Stimulated activated memory B cell treated with anti-CD40 and anti-IgM and Interleukin-4, amounts not matched to agents 10 μg/mL and 1 μg/mL and 100 μg/mL, for 72 hours (primary cell): ENCODE results near the gene KIF20B.

Source experiments
- ATAC-seq: fragments of 150-1000 bp; cut with Tn5 transposase; 2 replicates; pipeline ENCODE4 v1.10.0; 2021
- H3K27ac Mint-ChIP-seq: one replicate; pipeline ENCODE4 v1.8.0; 2022; ENCODE audit warnings: mild to moderate bottlenecking, mixed read lengths
- H3K27me3 Mint-ChIP-seq: one replicate; pipeline ENCODE4 v1.8.0; 2022; ENCODE audit warnings: mixed read lengths
- H3K36me3 Mint-ChIP-seq: one replicate; pipeline ENCODE4 v1.8.0; 2022; ENCODE audit warnings: mixed read lengths
- H3K4me1 Mint-ChIP-seq: one replicate; pipeline ENCODE4 v1.8.0; 2022; ENCODE audit warnings: mixed read lengths
- H3K4me3 Mint-ChIP-seq: one replicate; pipeline ENCODE4 v1.8.0; 2022; ENCODE audit warnings: mild to moderate bottlenecking, moderate library complexity, mixed read lengths
- H3K9me3 Mint-ChIP-seq: one replicate; pipeline ENCODE4 v1.8.0; 2022; ENCODE audit warnings: mixed read lengths

Gene KIF20B

GRCh38 chr10:89701242-89702120 lies at the start of gene KIF20B:
Gene KIF20B, plus strand, starts transcription at chr10:89701590. Its CDS starts 3,705 bp downstream, at chr10:89705295.
- Mint-ChIP-seq H3K4me1 (peaks cover 32% of the 10 kb centered on the region), H3K27ac (peak within 1 kb of the TSS; percentile 89), H3K36me3 (peaks cover 7% of the 10 kb centered on the region), H3K27me3 (no peaks in the 10 kb centered on the region), H3K4me3 (peak within 1 kb of the TSS; percentile 93), H3K9me3 (no peaks in the 10 kb centered on the region)
- peak; percentile 100 for ATAC-seq

- Mint-ChIP-seq H3K27ac (peak overlapping the region; percentile 67), H3K4me1 (peaks cover 20% of the 10 kb centered on the region), H3K9me3 (peaks cover 8% of the 10 kb centered on the region), H3K27me3 (no peaks in the 10 kb centered on the region), H3K4me3 (no peak overlapping the region), H3K36me3 (peaks cover 12% of the 10 kb centered on the region)
- ATAC-seq, result peak; percentile 83
Observed at GRCh38 chr10:89651916-89652573, 49.3 kb upstream of the KIF20B start.

- Mint-ChIP-seq H3K27me3 (no peaks in the 10 kb centered on the region), H3K4me3 (no peak overlapping the region), H3K4me1 (peaks cover 20% of the 10 kb centered on the region), H3K9me3 (peaks cover 8% of the 10 kb centered on the region), H3K36me3 (peaks cover 12% of the 10 kb centered on the region), H3K27ac (peak overlapping the region; percentile 67)
- no peak for ATAC-seq
Observed at GRCh38 chr10:89652806-89653370, 48.5 kb upstream of the KIF20B start.

- Mint-ChIP-seq H3K27me3 (no peaks in the 10 kb centered on the region), H3K27ac (no peak overlapping the region), H3K9me3 (peaks cover 8% of the 10 kb centered on the region), H3K36me3 (peaks cover 12% of the 10 kb centered on the region), H3K4me1 (peaks cover 20% of the 10 kb centered on the region), H3K4me3 (no peak overlapping the region)
- no peak for ATAC-seq
Observed at GRCh38 chr10:89653410-89653869, 48.0 kb upstream of the KIF20B start.

GRCh38 chr10:89655722-89656121 lies 45.7 kb upstream of the KIF20B start:
- peaks cover 12% of the 10 kb centered on the region for H3K36me3 Mint-ChIP-seq
- ATAC-seq, result no peak
- no peaks in the 10 kb centered on the region for H3K27me3 Mint-ChIP-seq
- peaks cover 20% of the 10 kb centered on the region for H3K4me1 Mint-ChIP-seq
- peaks cover 8% of the 10 kb centered on the region for H3K9me3 Mint-ChIP-seq
- no peak overlapping the region for H3K27ac Mint-ChIP-seq
- no peak overlapping the region for H3K4me3 Mint-ChIP-seq

- Mint-ChIP-seq H3K4me1 (peaks cover 15% of the 10 kb centered on the region), H3K27me3 (no peaks in the 10 kb centered on the region), H3K36me3 (peaks cover 12% of the 10 kb centered on the region), H3K27ac (no peak overlapping the region), H3K4me3 (no peak overlapping the region), H3K9me3 (peaks cover 8% of the 10 kb centered on the region)
- ATAC-seq, result no peak
Observed at GRCh38 chr10:89657302-89657701, 44.1 kb upstream of the KIF20B start.

GRCh38 chr10:89659143-89660131 lies 42.0 kb upstream of the KIF20B start:
- ATAC-seq, result no peak
- no peaks in the 10 kb centered on the region for H3K27me3 Mint-ChIP-seq
- H3K27ac Mint-ChIP-seq, result no peak overlapping the region
- H3K4me3 Mint-ChIP-seq, result no peak overlapping the region
- peaks cover 6% of the 10 kb centered on the region for H3K9me3 Mint-ChIP-seq
- H3K36me3 Mint-ChIP-seq, result peaks cover 11% of the 10 kb centered on the region
- no peaks in the 10 kb centered on the region for H3K4me1 Mint-ChIP-seq

- Mint-ChIP-seq H3K36me3 (no peaks in the 10 kb centered on the region), H3K4me1 (no peaks in the 10 kb centered on the region), H3K4me3 (no peak overlapping the region), H3K27ac (no peak overlapping the region), H3K9me3 (no peaks in the 10 kb centered on the region), H3K27me3 (no peaks in the 10 kb centered on the region)
- no peak for ATAC-seq
Observed at GRCh38 chr10:89662596-89662995, 38.8 kb upstream of the KIF20B start.

- H3K9me3 Mint-ChIP-seq, result no peaks in the 10 kb centered on the region
- no peak for ATAC-seq
- no peaks in the 10 kb centered on the region for H3K27me3 Mint-ChIP-seq
- no peaks in the 10 kb centered on the region for H3K36me3 Mint-ChIP-seq
- no peak overlapping the region for H3K27ac Mint-ChIP-seq
- no peak overlapping the region for H3K4me3 Mint-ChIP-seq
- H3K4me1 Mint-ChIP-seq, result no peaks in the 10 kb centered on the region
Observed at GRCh38 chr10:89663144-89663543, 38.2 kb upstream of the KIF20B start.

GRCh38 chr10:89664203-89664602 lies 37.2 kb upstream of the KIF20B start:
- Mint-ChIP-seq H3K4me1 (no peaks in the 10 kb centered on the region), H3K9me3 (no peaks in the 10 kb centered on the region), H3K27ac (no peak overlapping the region), H3K36me3 (no peaks in the 10 kb centered on the region), H3K27me3 (no peaks in the 10 kb centered on the region), H3K4me3 (no peak overlapping the region)
- no peak for ATAC-seq

GRCh38 chr10:89665302-89665701 lies 36.1 kb upstream of the KIF20B start:
- ATAC-seq, result no peak
- no peak overlapping the region for H3K4me3 Mint-ChIP-seq
- H3K9me3 Mint-ChIP-seq, result no peaks in the 10 kb centered on the region
- no peaks in the 10 kb centered on the region for H3K36me3 Mint-ChIP-seq
- no peaks in the 10 kb centered on the region for H3K27me3 Mint-ChIP-seq
- no peaks in the 10 kb centered on the region for H3K4me1 Mint-ChIP-seq
- H3K27ac Mint-ChIP-seq, result no peak overlapping the region

- Mint-ChIP-seq H3K4me3 (no peak overlapping the region), H3K27me3 (no peaks in the 10 kb centered on the region), H3K4me1 (no peaks in the 10 kb centered on the region), H3K9me3 (no peaks in the 10 kb centered on the region), H3K36me3 (no peaks in the 10 kb centered on the region), H3K27ac (no peak overlapping the region)
- ATAC-seq, result no peak
Observed at GRCh38 chr10:89666138-89666537, 35.3 kb upstream of the KIF20B start.

- no peaks in the 10 kb centered on the region for H3K9me3 Mint-ChIP-seq
- H3K4me3 Mint-ChIP-seq, result no peak overlapping the region
- H3K36me3 Mint-ChIP-seq, result no peaks in the 10 kb centered on the region
- peaks cover 8% of the 10 kb centered on the region for H3K4me1 Mint-ChIP-seq
- no peaks in the 10 kb centered on the region for H3K27me3 Mint-ChIP-seq
- H3K27ac Mint-ChIP-seq, result no peak overlapping the region
- ATAC-seq, result no peak
Observed at GRCh38 chr10:89668386-89669071, 32.9 kb upstream of the KIF20B start.

- no peaks in the 10 kb centered on the region for H3K36me3 Mint-ChIP-seq
- H3K4me3 Mint-ChIP-seq, result no peak overlapping the region
- no peaks in the 10 kb centered on the region for H3K9me3 Mint-ChIP-seq
- ATAC-seq, result no peak
- no peaks in the 10 kb centered on the region for H3K27me3 Mint-ChIP-seq
- peaks cover 11% of the 10 kb centered on the region for H3K4me1 Mint-ChIP-seq
- H3K27ac Mint-ChIP-seq, result no peak overlapping the region
Observed at GRCh38 chr10:89669985-89670384, 31.4 kb upstream of the KIF20B start.
